C4-2B (cell line): ENCODE results near the gene SLCO1B1.

ENCODE experiments used
- H3K27ac ChIP-seq: fragments of 450-650 bp; 2 replicates; pipeline ENCODE4 v1.5.1; 2017
- ZFX ChIP-seq: fragments of 450-650 bp; IDR thresholded peaks from 2 replicates; pipeline ENCODE4 v1.6.1; 2017
- TF ChIP-seq, protein P1 (sequence below): fragments of 450-650 bp; conservative IDR thresholded peaks from 2 replicates; pipeline ENCODE4 v1.5.1; 2017; ENCODE audit warnings: mild to moderate bottlenecking

The SLCO1B1 gene

DNA sequence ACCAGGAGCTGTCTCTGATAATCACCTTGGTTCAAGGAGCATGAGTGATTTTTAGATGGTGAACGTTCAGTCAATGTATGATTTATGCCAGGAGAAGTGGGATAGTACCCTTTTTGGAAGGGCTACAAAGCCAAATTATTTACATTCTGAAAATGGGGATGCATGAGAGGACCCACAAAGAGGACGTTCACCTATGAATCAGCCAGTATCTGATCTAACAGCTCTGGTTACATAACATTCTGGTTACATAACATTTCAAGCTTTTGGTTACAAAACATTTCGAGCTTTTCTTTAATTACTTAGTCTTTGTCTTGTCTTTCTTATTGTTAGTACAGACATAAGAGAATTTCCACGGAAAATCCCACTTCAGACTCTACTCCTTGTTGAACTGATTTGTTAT is 134.9 kb downstream of the SLCO1B1 start:
- H3K27ac ChIP-seq: no peak overlapping the region
- TF ChIP-seq ZFX: no peak
- TF ChIP-seq, protein P1, sequence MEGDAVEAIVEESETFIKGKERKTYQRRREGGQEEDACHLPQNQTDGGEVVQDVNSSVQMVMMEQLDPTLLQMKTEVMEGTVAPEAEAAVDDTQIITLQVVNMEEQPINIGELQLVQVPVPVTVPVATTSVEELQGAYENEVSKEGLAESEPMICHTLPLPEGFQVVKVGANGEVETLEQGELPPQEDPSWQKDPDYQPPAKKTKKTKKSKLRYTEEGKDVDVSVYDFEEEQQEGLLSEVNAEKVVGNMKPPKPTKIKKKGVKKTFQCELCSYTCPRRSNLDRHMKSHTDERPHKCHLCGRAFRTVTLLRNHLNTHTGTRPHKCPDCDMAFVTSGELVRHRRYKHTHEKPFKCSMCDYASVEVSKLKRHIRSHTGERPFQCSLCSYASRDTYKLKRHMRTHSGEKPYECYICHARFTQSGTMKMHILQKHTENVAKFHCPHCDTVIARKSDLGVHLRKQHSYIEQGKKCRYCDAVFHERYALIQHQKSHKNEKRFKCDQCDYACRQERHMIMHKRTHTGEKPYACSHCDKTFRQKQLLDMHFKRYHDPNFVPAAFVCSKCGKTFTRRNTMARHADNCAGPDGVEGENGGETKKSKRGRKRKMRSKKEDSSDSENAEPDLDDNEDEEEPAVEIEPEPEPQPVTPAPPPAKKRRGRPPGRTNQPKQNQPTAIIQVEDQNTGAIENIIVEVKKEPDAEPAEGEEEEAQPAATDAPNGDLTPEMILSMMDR: no peak

DNA sequence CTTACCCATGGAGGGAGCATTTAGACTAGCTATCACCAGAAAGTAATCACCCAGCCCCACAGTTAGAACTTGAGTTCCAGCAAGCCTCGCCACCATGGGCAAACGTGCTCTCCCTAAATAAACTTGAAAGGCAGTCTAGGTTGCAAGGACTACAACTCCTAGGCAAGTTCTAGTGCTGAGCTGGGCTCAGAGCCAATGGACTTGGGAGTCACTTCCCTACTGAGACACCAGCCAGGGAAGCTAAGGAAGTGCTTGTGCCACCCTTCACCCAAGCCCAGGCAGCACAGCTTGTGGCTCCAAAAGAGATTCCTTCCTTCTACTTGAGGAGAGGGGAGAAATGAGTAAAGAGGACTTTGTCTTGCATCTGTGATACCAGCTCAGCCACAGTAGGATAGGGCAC is 145.8 kb downstream of the SLCO1B1 start:
- no peak for TF ChIP-seq ZFX
- TF ChIP-seq, protein P1: no peak
- no peak overlapping the region for H3K27ac ChIP-seq
